ENCODE results near the gene CLEC16A. TPM values are rescaled to one million over a fixed set of nuclear protein-coding genes. Genes with fewer than 3 reads are reported as not detected.

Gene CLEC16A
- total RNA-seq, 4 donors from 2014 or later = 29.5 to 58.8 (median 48.4) TPM

DNA sequence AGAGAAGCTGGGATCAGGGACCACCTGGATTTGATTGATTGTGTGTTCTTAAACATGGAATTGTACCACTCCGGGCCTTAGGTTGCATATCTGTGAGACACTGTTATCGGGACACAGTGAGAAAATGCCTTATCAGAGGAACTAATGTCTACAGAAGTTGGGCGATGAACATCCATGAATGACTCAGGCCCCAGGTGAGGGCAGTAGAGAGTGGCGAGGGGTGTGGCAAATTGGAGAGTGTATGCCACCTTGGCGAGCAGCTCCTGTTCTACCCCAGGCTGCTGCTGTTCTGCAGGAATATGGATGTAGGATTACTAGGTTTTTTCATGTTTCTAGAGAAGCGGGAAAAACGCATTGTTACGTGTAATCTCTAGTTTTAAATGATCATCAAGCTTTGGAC is 38.8 kb downstream of the CLEC16A start:
- Histone ChIP-seq H3K27me3 (no peaks in the 10 kb centered on the region), H3K27ac (no peak overlapping the region), H3K36me3 (peaks cover 10 to 15% of the 10 kb centered on the region in 2 donors), H3K9me3 (no peaks in the 10 kb centered on the region), H3K4me1 (peaks cover 0 to 9% of the 10 kb centered on the region in 2 donors), H3K4me3 (replicated peaks in 1 of 3) (no peak overlapping the region)
- WGBS, 2 donors = 90 to 96% methylated on average over 8 of the region's 8 CpGs
- TF ChIP-seq, protein P1, sequence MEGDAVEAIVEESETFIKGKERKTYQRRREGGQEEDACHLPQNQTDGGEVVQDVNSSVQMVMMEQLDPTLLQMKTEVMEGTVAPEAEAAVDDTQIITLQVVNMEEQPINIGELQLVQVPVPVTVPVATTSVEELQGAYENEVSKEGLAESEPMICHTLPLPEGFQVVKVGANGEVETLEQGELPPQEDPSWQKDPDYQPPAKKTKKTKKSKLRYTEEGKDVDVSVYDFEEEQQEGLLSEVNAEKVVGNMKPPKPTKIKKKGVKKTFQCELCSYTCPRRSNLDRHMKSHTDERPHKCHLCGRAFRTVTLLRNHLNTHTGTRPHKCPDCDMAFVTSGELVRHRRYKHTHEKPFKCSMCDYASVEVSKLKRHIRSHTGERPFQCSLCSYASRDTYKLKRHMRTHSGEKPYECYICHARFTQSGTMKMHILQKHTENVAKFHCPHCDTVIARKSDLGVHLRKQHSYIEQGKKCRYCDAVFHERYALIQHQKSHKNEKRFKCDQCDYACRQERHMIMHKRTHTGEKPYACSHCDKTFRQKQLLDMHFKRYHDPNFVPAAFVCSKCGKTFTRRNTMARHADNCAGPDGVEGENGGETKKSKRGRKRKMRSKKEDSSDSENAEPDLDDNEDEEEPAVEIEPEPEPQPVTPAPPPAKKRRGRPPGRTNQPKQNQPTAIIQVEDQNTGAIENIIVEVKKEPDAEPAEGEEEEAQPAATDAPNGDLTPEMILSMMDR (IDR thresholded peaks at IDR 0.05) = peak in 1 of 6 experiments; percentile 15
- TF ChIP-seq POLR2A (IDR thresholded peaks at IDR 0.05) = no peak
- no peak for DNase-seq
- intact Hi-C loops (cut with DNase I) = no loop called here

- Histone ChIP-seq H3K27me3 (no peaks in the 10 kb centered on the region), H3K27ac (no peak overlapping the region), H3K36me3 (peaks cover 9 to 10% of the 10 kb centered on the region in 2 donors), H3K4me1 (peaks cover 0 to 9% of the 10 kb centered on the region in 2 donors), H3K4me3 (replicated peaks in 1 of 3) (no peak overlapping the region), H3K9me3 (no peaks in the 10 kb centered on the region)
- 88 to 90% methylated on average over 6 of the region's 6 CpGs for WGBS, 2 donors
- TF ChIP-seq, protein P1 (IDR thresholded peaks at IDR 0.05) = no peak
- TF ChIP-seq POLR2A (IDR thresholded peaks at IDR 0.05) = no peak
- intact Hi-C loops (cut with DNase I) = no loop called here
- DNase-seq = no peak
Observed at GRCh38 chr16:10984509-10984908, 40.1 kb downstream of the CLEC16A start.

DNA sequence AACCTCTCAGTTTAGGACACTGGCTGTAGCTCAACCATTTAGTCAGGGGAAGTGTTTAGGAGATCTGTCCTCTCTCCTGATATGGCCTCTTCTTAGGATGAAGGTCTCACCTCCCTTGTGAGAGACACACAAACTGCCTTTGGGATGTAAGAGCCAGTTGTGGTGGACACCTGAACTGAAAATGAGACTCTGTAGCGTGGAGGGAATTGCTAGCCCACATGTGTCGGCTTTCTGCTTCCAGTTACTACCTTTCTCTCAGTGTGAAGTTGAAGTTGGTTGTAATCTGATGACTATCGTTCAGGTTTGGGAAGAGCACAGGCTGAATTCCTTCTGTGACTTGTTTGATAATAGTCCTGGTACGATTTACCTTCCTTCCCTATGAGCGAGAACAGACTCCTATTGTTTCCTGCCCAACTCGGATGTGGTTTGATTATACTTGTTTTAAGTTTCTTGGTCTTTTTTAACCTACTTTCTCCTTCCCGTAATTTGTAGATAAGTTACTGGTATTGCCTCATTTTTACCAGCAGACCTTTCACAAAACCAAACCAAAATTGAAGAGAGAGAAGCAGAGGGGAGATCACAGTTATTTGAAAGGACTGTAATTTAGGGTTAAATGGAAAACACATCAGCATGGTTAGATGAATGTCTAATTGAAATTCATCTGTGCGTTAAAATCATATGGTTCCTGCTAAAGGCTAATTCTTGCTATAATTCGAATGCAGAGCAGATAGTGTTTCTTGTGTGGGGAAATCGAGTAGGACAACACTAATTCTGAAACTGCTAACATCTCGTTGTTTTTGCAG is 43.2 kb downstream of the CLEC16A start:
- peaks cover 0 to under 1% of the 10 kb centered on the region in 2 donors for H3K4me1 ChIP-seq
- DNase-seq = no peak
- WGBS, 2 donors = 88 to 93% methylated on average over 11 of the region's 11 CpGs
- no peaks in the 10 kb centered on the region for H3K27me3 ChIP-seq
- no peaks in the 10 kb centered on the region for H3K9me3 ChIP-seq
- no peak overlapping the region for H3K4me3 ChIP-seq (replicated peaks in 1 of 3)
- no peak overlapping the region for H3K27ac ChIP-seq
- intact Hi-C loops (cut with DNase I) = no loop called here
- peaks cover 0 to 5% of the 10 kb centered on the region in 2 donors for H3K36me3 ChIP-seq
- TF ChIP-seq, protein P1 (IDR thresholded peaks at IDR 0.05) = no peak
- TF ChIP-seq POLR2A (IDR thresholded peaks at IDR 0.05) = no peak

- TF ChIP-seq POLR2A (IDR thresholded peaks at IDR 0.05) = no peak
- TF ChIP-seq, protein P1 (IDR thresholded peaks at IDR 0.05) = peak in 5 of 6 experiments; percentile 33 to 53 (median 48)
- no peaks in the 10 kb centered on the region for H3K27me3 ChIP-seq
- no peaks in the 10 kb centered on the region for H3K9me3 ChIP-seq
- intact Hi-C loops (cut with DNase I) = no loop called here
- no peak overlapping the region for H3K4me3 ChIP-seq (replicated peaks in 1 of 3)
- peaks cover 0 to 6% of the 10 kb centered on the region in 2 donors for H3K4me1 ChIP-seq
- 42 to 46% methylated on average over 7 of the region's 7 CpGs for WGBS, 2 donors
- H3K36me3 ChIP-seq = peaks cover 0 to 2% of the 10 kb centered on the region in 2 donors
- H3K27ac ChIP-seq = no peak overlapping the region
- peak; percentile 66 to 72 for DNase-seq
Observed at GRCh38 chr16:10988164-10988803, 43.9 kb downstream of the CLEC16A start.

- TF ChIP-seq, protein P1 (IDR thresholded peaks at IDR 0.05) = no peak
- TF ChIP-seq POLR2A (IDR thresholded peaks at IDR 0.05) = no peak
- 96 to 98% methylated on average over 6 of the region's 6 CpGs for WGBS, 2 donors
- Histone ChIP-seq H3K27ac (no peak overlapping the region), H3K36me3 (peaks cover 0 to under 1% of the 10 kb centered on the region in 2 donors), H3K9me3 (no peaks in the 10 kb centered on the region), H3K4me3 (replicated peaks in 1 of 3) (no peak overlapping the region), H3K4me1 (peaks cover 0 to 6% of the 10 kb centered on the region in 2 donors), H3K27me3 (no peaks in the 10 kb centered on the region)
- DNase-seq = no peak
- intact Hi-C loops (cut with DNase I) = no loop called here
Observed at GRCh38 chr16:10988879-10989278, 44.5 kb downstream of the CLEC16A start.

Measured in thyroid gland (tissue), 4 donors.